Gastroesophageal sphincter (tissue), 3 donors: ENCODE measurements around the gene NKX3-2.

ENCODE experiments used
- EP300 ChIP-seq: sonication (generic); formaldehyde crosslinking; IDR thresholded peaks from one replicate; pipeline ENCODE4 v1.6.1; 2017; ENCODE audit warnings: antibody characterized with exemption, mild to moderate bottlenecking
- POLR2A ChIP-seq, 2 donors: fragments of 450-650 bp; IDR thresholded peaks; one replicate each; pipeline ENCODE4 v1.6.1; 2017; ENCODE audit warnings: antibody characterized with exemption in 2 of 2, mild to moderate bottlenecking in 2 of 2, moderate library complexity in 1 of 2
- TF ChIP-seq, protein P1 (sequence below), 4 experiments: fragments of 200-600 bp in 2 of 4; fragments of 450-650 bp in 2 of 4; sonication (generic) in 1 of 4; IDR thresholded peaks; one replicate each; pipeline ENCODE4 v1.5.1; 2017 to 2019; ENCODE audit warnings: antibody characterized with exemption in 4 of 4, mild to moderate bottlenecking in 2 of 4, moderate library complexity in 2 of 4

DNA sequence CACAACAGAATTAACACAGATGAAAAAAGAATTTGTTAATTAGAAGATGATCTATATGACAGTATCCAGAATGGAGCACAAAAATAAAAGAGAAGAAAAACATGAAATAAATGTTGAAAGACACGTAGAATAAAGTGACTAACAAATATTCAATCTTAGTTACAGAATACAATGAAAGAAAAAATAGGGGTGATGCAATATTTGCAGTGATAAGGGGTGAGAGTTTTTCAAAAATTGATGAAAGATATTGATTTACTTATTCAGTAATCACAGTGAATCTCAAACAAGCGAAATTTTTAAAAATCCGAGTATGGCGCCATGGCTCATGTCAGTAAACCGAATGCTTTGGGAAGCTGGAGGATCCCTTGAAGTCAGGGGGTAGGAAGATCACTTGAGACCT, 39.9 kb downstream of the NKX3-2 start:
- TF ChIP-seq, protein P1, sequence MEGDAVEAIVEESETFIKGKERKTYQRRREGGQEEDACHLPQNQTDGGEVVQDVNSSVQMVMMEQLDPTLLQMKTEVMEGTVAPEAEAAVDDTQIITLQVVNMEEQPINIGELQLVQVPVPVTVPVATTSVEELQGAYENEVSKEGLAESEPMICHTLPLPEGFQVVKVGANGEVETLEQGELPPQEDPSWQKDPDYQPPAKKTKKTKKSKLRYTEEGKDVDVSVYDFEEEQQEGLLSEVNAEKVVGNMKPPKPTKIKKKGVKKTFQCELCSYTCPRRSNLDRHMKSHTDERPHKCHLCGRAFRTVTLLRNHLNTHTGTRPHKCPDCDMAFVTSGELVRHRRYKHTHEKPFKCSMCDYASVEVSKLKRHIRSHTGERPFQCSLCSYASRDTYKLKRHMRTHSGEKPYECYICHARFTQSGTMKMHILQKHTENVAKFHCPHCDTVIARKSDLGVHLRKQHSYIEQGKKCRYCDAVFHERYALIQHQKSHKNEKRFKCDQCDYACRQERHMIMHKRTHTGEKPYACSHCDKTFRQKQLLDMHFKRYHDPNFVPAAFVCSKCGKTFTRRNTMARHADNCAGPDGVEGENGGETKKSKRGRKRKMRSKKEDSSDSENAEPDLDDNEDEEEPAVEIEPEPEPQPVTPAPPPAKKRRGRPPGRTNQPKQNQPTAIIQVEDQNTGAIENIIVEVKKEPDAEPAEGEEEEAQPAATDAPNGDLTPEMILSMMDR (IDR thresholded peaks at IDR 0.05) = no peak
- no peak for TF ChIP-seq POLR2A (IDR thresholded peaks at IDR 0.05)
- TF ChIP-seq EP300 = no peak
